ENCODE data around the gene RTKN2. TPM values are rescaled to one million over a fixed set of nuclear protein-coding genes. Genes with fewer than 3 reads are reported as not detected.

RTKN2 gene
- polyA plus RNA-seq, 1 experiment = 1.4 TPM

DNA sequence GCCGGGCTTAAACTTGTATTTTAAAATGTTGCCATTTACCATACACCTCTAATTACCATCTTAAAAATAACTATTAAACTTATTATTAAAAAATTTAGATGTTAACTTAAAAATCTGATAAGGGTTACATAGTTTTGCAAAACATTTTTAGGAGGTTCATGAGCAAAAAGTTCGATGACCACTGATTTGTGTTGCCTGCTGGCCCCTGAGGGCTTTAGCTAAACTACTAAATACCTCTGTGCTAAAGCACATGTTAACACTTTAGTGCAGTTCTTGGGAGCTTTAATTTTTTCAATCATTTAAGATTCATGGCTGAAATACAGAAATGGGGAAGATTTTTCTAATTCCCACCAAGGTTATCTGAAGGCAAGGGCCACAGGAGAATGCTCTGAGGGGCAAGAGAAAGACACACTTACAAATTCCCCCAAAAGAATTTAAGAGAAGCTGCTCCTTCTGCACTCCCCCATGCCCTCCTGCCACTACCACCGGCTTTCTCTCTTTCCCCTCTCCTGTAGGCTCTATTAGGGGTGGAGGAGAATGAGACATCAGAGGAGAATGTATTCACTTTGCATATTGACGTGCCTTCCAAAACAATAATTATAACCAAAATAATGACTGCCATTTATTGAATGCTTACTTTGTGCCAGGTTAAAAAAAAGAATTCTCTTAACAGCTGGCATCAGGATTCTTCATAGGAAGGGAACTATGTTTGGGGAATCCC lies 106.2 kb downstream of the RTKN2 start:
- Histone ChIP-seq H3K27me3 (ENCODE audit: control insufficient read depth, insufficient read depth, low read length) (no peaks in the 10 kb centered on the region), H3K4me3 (ENCODE audit: low read depth, low read length) (no peak overlapping the region), H3K27ac (ENCODE audit: low read depth, low read length) (no peak overlapping the region), H3K9me3 (ENCODE audit: control insufficient read depth, insufficient read depth, low read length) (no peaks in the 10 kb centered on the region)
- TF ChIP-seq, protein P1, sequence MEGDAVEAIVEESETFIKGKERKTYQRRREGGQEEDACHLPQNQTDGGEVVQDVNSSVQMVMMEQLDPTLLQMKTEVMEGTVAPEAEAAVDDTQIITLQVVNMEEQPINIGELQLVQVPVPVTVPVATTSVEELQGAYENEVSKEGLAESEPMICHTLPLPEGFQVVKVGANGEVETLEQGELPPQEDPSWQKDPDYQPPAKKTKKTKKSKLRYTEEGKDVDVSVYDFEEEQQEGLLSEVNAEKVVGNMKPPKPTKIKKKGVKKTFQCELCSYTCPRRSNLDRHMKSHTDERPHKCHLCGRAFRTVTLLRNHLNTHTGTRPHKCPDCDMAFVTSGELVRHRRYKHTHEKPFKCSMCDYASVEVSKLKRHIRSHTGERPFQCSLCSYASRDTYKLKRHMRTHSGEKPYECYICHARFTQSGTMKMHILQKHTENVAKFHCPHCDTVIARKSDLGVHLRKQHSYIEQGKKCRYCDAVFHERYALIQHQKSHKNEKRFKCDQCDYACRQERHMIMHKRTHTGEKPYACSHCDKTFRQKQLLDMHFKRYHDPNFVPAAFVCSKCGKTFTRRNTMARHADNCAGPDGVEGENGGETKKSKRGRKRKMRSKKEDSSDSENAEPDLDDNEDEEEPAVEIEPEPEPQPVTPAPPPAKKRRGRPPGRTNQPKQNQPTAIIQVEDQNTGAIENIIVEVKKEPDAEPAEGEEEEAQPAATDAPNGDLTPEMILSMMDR (IDR thresholded peaks at IDR 0.05; ENCODE audit: low read depth, low read length) = no peak
- CTCF ChIA-PET = no interaction called here
- POLR2A ChIA-PET = no interaction called here
- no peak for DNase-seq (ENCODE audit: low read depth, low spot score)

DNA sequence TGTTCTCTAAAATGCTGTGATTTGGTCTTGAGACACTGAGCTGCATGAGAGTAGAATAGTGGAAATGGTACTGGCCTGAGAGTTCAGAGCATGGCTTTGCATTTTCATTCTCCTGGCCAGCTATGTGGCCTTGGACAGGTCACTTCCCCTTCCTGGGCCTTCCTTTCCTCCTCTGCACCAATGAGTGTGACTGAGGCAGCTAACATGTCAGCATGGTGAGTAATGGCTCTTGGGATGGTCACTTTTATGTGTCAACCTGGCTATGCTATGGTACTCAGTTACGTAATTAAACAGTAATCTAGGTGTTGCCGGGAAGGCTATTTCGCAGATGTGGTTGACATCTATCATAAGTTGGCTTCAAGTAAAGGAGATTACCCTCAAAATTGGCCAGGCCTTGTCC lies 109.3 kb downstream of the RTKN2 start:
- no peak overlapping the region for H3K4me3 ChIP-seq (ENCODE audit: low read depth, low read length)
- TF ChIP-seq, protein P1 (IDR thresholded peaks at IDR 0.05; ENCODE audit: low read depth, low read length) = no peak
- no peaks in the 10 kb centered on the region for H3K9me3 ChIP-seq (ENCODE audit: control insufficient read depth, insufficient read depth, low read length)
- no peak overlapping the region for H3K27ac ChIP-seq (ENCODE audit: low read depth, low read length)
- DNase-seq (ENCODE audit: low read depth, low spot score) = no peak
- ChIA-PET POLR2A (no interaction called here), CTCF (no interaction called here)
- H3K27me3 ChIP-seq (ENCODE audit: control insufficient read depth, insufficient read depth, low read length) = no peaks in the 10 kb centered on the region

DNA sequence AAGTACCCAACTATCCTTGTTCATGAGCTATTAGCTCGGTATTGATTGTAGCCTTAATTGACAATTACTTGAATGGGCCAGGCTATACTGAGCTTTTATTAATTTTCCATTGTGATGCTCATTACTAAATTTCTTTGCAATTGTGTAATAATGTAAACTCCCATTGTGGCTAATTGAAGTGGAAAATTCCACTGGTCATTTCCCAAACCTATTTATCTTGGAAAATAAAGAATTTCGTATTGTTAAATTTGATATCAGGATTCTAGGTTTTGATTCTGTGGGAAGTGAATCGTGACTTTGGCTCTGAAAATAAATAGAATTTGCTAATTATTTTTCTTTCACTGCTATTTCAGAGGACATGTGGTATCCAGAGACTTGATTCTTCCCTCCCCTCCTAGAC lies 111.0 kb downstream of the RTKN2 start:
- POLR2A ChIA-PET = no interaction called here

DNA sequence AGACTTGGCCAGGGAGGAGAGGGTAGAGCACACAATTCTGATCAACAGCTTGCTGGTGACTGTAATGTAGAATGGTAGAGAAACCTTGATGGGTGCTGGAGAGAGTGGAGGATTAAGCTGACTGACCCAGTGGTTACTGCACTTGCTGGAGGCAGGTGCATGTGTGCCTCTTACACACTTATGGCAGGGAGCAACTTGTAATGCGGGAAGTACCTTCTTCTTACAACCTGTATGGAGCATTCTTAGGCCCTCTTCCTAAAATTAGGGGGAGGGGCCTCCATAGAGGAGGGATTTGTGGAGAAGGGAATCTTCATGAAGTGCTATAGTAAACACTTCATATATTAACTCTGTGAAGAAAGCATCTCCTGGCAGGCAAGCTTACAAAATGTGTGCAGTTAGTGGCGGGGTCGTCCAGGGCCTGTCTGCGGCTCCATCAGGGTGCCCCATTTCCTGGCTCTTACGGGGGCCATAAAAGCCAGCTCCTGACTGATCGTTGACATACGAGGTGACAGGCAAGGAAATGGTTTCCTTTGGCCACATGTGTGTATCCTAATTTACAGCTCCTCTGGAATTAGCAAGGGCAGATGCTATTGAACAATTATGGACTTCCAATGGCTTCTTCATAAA lies 113.5 kb downstream of the RTKN2 start:
- no peaks in the 10 kb centered on the region for H3K9me3 ChIP-seq (ENCODE audit: control insufficient read depth, insufficient read depth, low read length)
- CTCF ChIA-PET = no interaction called here
- no peak for DNase-seq (ENCODE audit: low read depth, low spot score)
- H3K4me3 ChIP-seq (ENCODE audit: low read depth, low read length) = no peak overlapping the region
- TF ChIP-seq, protein P1 (IDR thresholded peaks at IDR 0.05; ENCODE audit: low read depth, low read length) = no peak
- H3K27ac ChIP-seq (ENCODE audit: low read depth, low read length) = no peak overlapping the region
- POLR2A ChIA-PET = interaction anchor here (0.5 kb wide), 1 partner anchor 253 kb away, joined by 3 read pairs; no protein-coding TSS in a partner anchor
- H3K27me3 ChIP-seq (ENCODE audit: control insufficient read depth, insufficient read depth, low read length) = no peaks in the 10 kb centered on the region

More for the DNA sequence above, 111.0 kb downstream of the RTKN2 start:
- no peaks in the 10 kb centered on the region for H3K9me3 ChIP-seq (ENCODE audit: control insufficient read depth, insufficient read depth, low read length)
- H3K4me3 ChIP-seq (ENCODE audit: low read depth, low read length) = no peak overlapping the region
- no peaks in the 10 kb centered on the region for H3K27me3 ChIP-seq (ENCODE audit: control insufficient read depth, insufficient read depth, low read length)
- CTCF ChIA-PET = interaction anchor here (1.5 kb wide), 1 partner anchor 9 kb away, joined by 6 read pairs; no protein-coding TSS in a partner anchor
- TF ChIP-seq, protein P1 (IDR thresholded peaks at IDR 0.05; ENCODE audit: low read depth, low read length) = no peak
- H3K27ac ChIP-seq (ENCODE audit: low read depth, low read length) = no peak overlapping the region
- DNase-seq (ENCODE audit: low read depth, low spot score) = no peak

DNA sequence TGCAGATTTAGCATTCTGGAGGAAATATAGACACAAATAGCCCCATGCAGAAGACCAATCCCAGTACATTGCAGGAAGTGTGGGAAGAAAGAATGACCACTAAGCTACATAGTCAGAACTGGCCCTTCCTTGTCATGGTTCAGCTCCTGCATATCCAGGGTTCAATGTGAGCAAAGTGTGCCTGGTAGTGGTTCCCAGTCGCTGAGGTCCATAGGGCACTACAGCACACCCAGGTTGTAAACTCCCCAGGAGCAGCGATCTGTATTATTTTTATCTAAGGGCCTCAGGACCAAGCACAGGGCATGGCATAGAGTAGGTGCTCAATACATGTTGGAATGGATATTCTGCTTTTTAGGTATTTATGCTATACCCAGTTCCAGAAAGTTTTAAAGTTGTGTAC lies 114.4 kb downstream of the RTKN2 start:
- Histone ChIP-seq H3K4me3 (ENCODE audit: low read depth, low read length) (no peak overlapping the region), H3K9me3 (ENCODE audit: control insufficient read depth, insufficient read depth, low read length) (no peaks in the 10 kb centered on the region), H3K27me3 (ENCODE audit: control insufficient read depth, insufficient read depth, low read length) (no peaks in the 10 kb centered on the region), H3K27ac (ENCODE audit: low read depth, low read length) (no peak overlapping the region)
- TF ChIP-seq, protein P1 (IDR thresholded peaks at IDR 0.05; ENCODE audit: low read depth, low read length) = no peak
- DNase-seq (ENCODE audit: low read depth, low spot score) = no peak
- ChIA-PET POLR2A (interaction anchor here (0.5 to 1.3 kb wide), 2 partner anchors 14 to 252 kb away, joined by 3 read pairs; no protein-coding TSS in a partner anchor), CTCF (no interaction called here)

Data from AG04450 (cell line).